GM19043 (cell line): ENCODE measurements around the gene DNAJC22.
"Not testable (repeated sequence)": the region's sequence is repeated elsewhere in the genome, so short reads cannot be mapped to it uniquely, and the experiment has no call there.

Source experiments
- ATAC-seq: cut with Tn5 transposase; IDR thresholded peaks from one replicate; pipeline ENCODE4 v1.9.1; 2021; ENCODE audit warnings: low read depth; ENCODE audit not compliant: unreplicated experiment

DNAJC22 gene

DNA sequence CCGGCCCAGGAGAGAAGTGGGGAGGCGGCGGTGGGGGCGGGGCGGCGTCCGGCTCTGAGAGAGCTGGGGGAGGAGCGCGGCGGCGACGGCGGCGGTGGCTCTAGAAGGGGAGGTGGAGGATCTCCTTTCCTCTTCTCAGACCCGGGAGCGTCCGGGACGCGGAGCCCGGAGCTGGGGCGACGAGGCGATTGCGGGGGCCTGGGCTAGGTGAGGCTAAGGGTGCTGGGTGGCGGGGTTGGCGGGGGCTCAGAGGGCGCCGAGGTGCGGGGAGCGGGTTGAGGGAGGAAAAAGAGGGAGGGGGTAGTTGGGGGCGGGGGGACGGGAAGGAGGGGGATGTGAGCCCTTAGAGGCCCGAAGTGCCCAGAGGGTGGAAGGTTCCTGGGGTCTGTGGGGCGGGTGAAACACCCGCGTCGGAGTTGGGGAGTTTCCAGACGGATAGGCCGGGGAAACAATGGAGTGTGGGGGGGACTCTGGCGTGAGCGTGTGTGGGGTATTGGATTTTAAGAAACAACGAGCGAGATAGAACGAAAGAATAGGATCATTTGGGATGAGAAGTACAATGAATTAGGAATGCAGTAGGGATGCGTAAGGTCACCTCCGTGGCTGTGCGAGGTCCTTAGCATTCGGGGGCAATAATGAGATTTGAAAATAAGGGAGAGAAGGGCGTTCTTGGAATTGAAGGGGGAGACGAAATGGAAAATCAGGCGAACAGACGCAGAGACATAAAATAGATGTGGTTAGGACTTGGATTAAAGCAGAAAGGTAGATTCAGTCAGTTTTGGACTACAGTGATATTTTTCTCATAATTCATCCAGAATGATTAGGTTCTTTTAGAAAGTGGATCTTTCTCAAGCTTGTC is 20.9 kb downstream of the DNAJC22 start, which contains the start of gene SPATS2:
TSS of gene SPATS2 (plus strand) at position 82 of the 859 bp plus-strand sequence. CDS start 93,551 bp downstream, outside the sequence.
- ATAC-seq: no peak

DNA sequence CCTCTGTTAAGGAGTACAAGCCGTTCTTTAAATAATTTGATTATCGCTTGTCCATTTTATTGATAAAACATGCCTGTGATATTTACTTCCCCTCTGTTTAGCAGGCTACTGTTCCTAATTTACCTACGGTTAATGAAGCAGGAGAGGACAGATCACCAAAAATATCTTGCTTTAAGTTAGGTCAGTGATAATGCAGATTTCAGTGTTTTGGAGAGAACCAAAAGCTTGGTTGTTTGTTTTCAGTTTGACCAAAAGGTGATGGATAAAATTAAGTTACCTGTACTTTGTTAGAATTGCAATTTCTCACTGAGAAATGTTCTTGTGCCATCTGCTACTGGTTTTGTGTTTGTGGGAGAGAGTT is 21.5 kb downstream of the DNAJC22 start:
- ATAC-seq: no peak

DNA sequence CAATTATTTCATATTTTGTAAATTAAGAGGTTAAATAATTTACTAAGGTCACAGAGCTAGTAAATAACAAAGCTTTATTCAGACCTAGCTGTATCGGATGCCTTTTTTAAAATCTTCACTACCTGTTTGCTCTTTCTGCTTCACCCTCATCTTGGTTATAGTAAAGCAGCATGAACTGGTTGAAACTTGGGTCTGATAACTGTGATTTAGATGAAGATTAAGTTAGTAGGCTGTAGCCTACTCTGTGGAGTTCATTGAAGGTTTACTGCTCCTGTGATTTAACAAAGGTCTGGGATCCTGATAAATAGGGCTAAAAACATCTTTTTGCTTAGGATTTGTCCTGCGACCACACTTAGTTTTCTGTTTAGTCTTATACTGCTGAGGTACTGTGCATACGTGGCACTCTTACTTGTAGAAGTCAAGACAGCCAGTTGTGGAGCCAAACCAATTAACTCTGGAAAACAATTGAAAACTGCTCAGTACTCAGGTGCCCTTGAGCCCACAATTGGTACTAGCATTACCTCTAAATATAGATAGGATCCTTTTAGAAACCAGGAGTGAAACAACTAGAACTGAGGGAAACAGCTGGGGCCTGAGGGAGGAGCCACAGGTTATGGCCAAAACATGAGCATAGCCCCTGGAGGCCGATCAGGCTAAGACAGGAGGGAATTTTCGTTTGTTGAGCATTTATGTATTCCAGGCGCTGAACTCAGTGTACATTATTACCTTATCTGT is 22.9 kb downstream of the DNAJC22 start:
- peak; percentile 61 for ATAC-seq

DNA sequence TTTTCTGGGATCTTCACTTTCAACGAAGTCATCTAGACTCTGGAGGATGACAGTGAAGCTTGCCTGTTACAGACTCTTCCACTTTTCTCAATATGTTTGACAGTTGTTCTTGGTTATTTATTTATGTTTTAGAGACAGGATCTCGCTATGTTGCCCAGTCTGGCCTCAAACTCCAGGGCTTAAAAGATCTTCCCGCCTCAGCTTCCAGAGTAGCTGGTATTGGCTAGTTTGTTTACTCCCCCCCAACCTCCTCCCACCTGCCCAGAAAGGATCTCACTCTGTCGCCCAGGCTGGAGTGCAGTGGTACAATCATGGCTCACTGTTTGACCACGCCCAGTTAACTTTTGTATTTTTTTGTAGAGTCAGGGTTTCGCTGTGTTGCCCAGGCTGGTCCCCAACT is 23.9 kb downstream of the DNAJC22 start:
- ATAC-seq: no peak

DNA sequence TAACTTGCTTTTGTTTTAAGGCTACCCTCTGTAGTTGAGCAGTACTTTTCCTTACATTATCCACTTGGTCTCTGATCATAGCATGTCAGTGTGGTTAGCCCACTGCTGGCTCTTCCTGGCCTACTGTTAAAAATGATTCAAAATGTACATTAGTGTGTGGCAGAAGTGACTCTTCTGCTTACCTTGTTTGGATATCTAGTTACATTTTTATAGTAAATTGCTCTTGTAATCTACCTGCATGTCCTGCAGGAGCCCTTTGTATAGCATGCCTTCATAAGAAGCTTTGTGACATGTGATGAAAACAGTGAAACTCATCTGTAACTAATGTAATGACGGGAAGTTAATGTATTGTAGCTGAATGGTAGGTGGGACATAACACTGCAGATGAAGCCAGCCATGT is 28.7 kb downstream of the DNAJC22 start:
- no peak for ATAC-seq

DNA sequence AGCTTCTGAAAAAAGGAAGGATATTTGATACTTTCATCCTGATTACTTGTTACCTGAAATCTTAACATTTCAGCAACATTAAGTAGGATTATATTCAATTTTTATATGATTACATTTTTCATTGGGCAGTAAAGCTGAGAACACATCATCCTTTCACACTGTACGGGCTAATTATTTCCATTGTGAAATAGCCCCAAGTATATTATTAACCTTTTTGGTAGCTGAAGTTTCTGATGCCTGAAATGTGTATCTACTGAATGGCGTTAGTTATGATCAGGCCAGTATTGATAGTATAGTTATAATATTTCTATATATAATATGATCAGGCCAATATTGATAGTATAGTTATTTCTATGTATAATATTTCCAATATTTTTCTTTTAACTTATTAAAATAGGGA is 30.7 kb downstream of the DNAJC22 start:
- ATAC-seq: peak; percentile 53

DNA sequence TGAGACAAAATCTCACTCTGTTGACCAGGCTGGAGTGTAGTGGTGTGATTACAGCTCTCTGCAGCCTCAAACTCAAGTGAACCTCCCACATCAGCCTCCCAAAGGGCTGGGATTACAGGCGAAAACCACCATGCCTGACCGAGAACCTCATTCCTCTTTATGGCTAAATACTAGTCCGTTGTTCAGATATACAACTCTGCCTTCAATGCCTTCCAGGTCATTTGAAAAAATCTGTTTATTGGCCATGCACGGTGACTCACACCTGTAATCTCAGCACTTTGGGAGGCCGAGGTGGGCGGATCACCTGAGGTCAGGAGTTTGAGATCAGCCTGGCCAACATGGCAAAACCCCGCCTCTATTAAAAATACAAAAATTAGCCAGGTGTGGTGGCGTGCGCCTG is 33.5 kb downstream of the DNAJC22 start:
- ATAC-seq: not testable (repeated sequence)

DNA sequence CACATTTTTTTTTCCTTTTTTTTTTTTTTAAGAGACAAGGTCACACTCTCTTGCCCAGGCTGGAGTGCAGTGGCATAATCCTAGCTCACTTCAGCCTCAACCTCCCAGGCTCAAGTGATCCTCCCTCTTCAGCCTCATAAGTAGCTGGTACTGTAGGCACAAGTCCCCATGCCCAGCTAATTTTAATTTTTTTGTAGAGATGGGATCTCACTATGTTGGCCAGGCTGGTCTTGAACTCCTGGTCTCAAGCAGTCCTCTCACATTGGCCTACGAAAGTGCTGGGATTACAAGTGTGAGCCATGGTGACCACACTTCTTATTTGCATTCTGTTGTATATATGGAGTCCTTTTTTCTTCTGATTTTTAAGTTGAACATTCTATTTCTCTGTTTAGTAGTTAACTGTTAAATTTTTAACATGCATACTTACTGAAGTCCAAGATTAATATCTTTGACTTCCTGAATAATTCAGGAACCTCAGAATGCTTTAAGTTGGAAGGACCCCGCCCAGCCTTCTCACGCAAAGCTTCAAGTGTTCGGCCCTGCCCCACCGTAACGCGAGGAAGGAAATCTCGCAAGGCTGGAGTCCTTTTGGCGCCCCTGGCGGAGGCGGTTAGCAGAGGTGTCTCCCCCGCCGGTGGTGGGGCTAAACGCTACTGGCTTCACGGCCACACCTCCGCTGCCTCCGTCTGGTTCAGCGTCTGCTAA is 42.1 kb downstream of the DNAJC22 start:
- ATAC-seq: no peak

DNA sequence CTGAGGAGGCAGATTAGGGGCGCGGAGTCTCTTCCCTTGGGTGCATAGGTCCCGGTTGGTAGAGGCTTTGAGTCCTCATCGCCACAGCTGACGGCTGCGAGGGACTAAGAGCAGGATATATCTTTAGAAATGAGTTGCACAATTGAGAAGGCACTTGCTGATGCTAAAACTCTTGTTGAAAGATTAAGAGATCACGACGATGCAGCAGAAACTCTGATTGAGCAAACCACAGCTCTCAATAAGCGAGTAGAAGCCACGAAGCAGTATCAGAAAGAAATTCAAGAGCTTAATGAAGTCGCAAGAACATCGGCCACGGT is 42.7 kb downstream of the DNAJC22 start:
- no peak for ATAC-seq

DNA sequence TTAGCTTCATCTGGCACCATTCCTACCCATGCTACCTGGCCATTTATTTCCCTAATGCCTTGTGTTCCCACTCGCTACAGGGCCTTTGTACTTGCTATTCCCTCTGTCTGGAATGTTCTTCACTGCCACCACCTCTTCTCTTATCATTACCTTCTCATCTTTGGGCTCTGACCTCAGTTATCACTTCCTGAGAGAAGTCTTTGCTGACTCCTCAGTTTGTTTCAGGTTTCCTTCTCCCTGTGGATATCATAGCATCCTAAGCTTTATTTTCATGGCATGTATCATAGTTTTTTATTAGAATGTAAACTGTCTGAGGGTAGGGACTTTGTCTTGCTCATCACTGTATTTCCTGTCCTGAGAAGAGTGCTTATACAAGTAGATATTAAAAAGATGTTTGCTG is 50.3 kb downstream of the DNAJC22 start:
- ATAC-seq: no peak

DNA sequence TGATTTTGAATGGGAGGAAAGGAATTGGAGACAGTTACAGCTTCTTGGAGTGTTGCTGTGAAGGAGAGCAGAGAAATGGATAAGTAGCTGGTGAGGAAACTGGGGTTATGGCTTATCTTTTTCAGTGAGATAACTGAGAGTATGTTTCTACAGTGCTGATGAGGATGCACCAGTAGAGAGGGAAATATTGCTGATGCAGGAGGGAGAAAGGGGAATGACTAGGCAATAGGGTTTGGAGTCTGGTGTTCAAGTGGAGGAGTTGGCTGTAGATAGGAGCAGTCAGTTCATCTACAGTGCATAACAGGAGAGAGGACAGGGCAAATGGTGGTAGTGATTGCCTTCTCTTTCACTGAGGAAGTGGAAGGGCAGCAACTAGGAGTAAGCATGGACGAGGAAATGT is 53.6 kb downstream of the DNAJC22 start:
- ATAC-seq: no peak
